GM04504 (cell line): Measurements from ENCODE around the gene TMCO4.

Source experiments
- DNase-seq: peaks from one replicate; pipeline ENCODE4 v3.0.0-alpha.2; 2012; ENCODE audit warnings: low read depth

The TMCO4 gene

GRCh38 chr1:19775317-19775716 lies 24.4 kb downstream of the TMCO4 start:
- no peak for DNase-seq

GRCh38 chr1:19774180-19774785 lies 25.4 kb downstream of the TMCO4 start:
- no peak for DNase-seq

GRCh38 chr1:19773485-19773884 lies 26.2 kb downstream of the TMCO4 start:
- DNase-seq = no peak

GRCh38 chr1:19772053-19772452 lies 27.7 kb downstream of the TMCO4 start:
- no peak for DNase-seq

- no peak for DNase-seq
Measured at GRCh38 chr1:19771350-19771749, 28.4 kb downstream of the TMCO4 start.

- DNase-seq = no peak
Measured at GRCh38 chr1:19770436-19771190, 29.1 kb downstream of the TMCO4 start.

GRCh38 chr1:19769211-19769932 lies 30.3 kb downstream of the TMCO4 start:
- DNase-seq = no peak

- DNase-seq = no peak
Measured at GRCh38 chr1:19768353-19769210, 31.1 kb downstream of the TMCO4 start.

GRCh38 chr1:19765623-19766022 lies 34.1 kb downstream of the TMCO4 start:
- peak; percentile 89 for DNase-seq

- DNase-seq = no peak
Measured at GRCh38 chr1:19764848-19765247, 34.9 kb downstream of the TMCO4 start.

GRCh38 chr1:19762175-19762779 lies 37.4 kb downstream of the TMCO4 start:
- no peak for DNase-seq

- DNase-seq = no peak
Measured at GRCh38 chr1:19759740-19760089, 40.0 kb downstream of the TMCO4 start.

- peak; percentile 89 for DNase-seq
Measured at GRCh38 chr1:19758227-19758830, 41.4 kb downstream of the TMCO4 start.

- DNase-seq = no peak
Measured at GRCh38 chr1:19757641-19758040, 42.1 kb downstream of the TMCO4 start.

GRCh38 chr1:19756480-19756879 lies 43.2 kb downstream of the TMCO4 start:
- no peak for DNase-seq

GRCh38 chr1:19754482-19754881 lies 45.2 kb downstream of the TMCO4 start:
- DNase-seq = no peak

GRCh38 chr1:19752083-19752696 lies 47.5 kb downstream of the TMCO4 start:
- DNase-seq = no peak

- DNase-seq = no peak
Measured at GRCh38 chr1:19750882-19751276, 48.8 kb downstream of the TMCO4 start.

- peak; percentile 48 for DNase-seq
Measured at GRCh38 chr1:19750101-19750881, 49.4 kb downstream of the TMCO4 start.

- no peak for DNase-seq
Measured at GRCh38 chr1:19749685-19750084, 50.0 kb downstream of the TMCO4 start.
